SK-N-SH (cell line): Measurements from ENCODE around the gene TMEM259.

Source experiments
- CTCF ChIP-seq: fragments of 200-600 bp; sonication (generic); IDR thresholded peaks from 2 replicates; pipeline ENCODE4 v1.6.1; 2017; ENCODE audit warnings: antibody characterized with exemption, mild to moderate bottlenecking, moderate library complexity
- EP300 ChIP-seq, 2 experiments: IDR thresholded peaks; 2 replicates each; pipeline versions ENCODE4 v1.4.0 to v1.6.1; 2012; ENCODE audit warnings: borderline replicate concordance in 1 of 2, low read depth in 1 of 2, low read length in 1 of 2
- FOXM1 ChIP-seq: IDR thresholded peaks from 2 replicates; pipeline ENCODE4 v1.4.0; 2012; ENCODE audit warnings: low read depth, mild to moderate bottlenecking
- MAX ChIP-seq: IDR thresholded peaks from 2 replicates; pipeline ENCODE4 v1.4.0; 2012; ENCODE audit warnings: low read depth
- MXI1 ChIP-seq: IDR thresholded peaks from 2 replicates; pipeline ENCODE4 v1.6.1; 2012; ENCODE audit warnings: mild to moderate bottlenecking, low read depth, low read length, improper control_type of control experiment
- NRF1 ChIP-seq: IDR thresholded peaks from 2 replicates; pipeline ENCODE4 v1.6.1; 2012; ENCODE audit warnings: low read depth, mild to moderate bottlenecking, low read length
- PBX3 ChIP-seq: IDR thresholded peaks from 2 replicates; pipeline ENCODE4; 2012
- POLR2AphosphoS5 ChIP-seq: IDR thresholded peaks from 2 replicates; pipeline ENCODE4 v1.6.1; 2012; ENCODE audit warnings: low read depth, low read length
- RAD21 ChIP-seq: IDR thresholded peaks from 2 replicates; pipeline ENCODE4 v1.6.1; 2012; ENCODE audit warnings: mild to moderate bottlenecking, low read length
- REST ChIP-seq: IDR thresholded peaks from 2 replicates; pipeline ENCODE4 v1.6.1; 2012; ENCODE audit warnings: mild to moderate bottlenecking, low read depth, low read length, moderate library complexity
- RFX5 ChIP-seq: IDR thresholded peaks from 2 replicates; pipeline ENCODE4 v1.6.1; 2012; ENCODE audit warnings: mild to moderate bottlenecking, improper control_type of control experiment, low read length
- TAF1 ChIP-seq: IDR thresholded peaks from 2 replicates; pipeline ENCODE4 v1.6.1; 2012; ENCODE audit warnings: low read depth, mild to moderate bottlenecking, low read length, moderate library complexity, borderline replicate concordance

- TF ChIP-seq REST (no peak), FOXM1 (no peak), CTCF (no peak), PBX3 (no peak), TAF1 (no peak), MAX (no peak), RAD21 (no peak), RFX5 (no peak), POLR2AphosphoS5 (no peak), MXI1 (no peak), NRF1 (no peak), EP300 (IDR thresholded peaks at IDR 0.05; ENCODE audit: borderline replicate concordance in 1 of 2, low read depth in 1 of 2, low read length in 1 of 2) (no peak)
These were observed 29.6 kb downstream of the TMEM259 start for GRCh38 chr19:991174-991931.
